K562 (cell line): Measurements from ENCODE around the gene CCR9. TPM values are rescaled to one million over a fixed set of nuclear protein-coding genes. Genes with fewer than 3 reads are reported as not detected.
A peak's percentile ranks its signal among the peaks of the same experiment; 100 is the strongest.

Experiments
- ATF7 ChIP-seq: fragments of 450-650 bp; IDR thresholded peaks from 2 replicates; pipeline ENCODE4 v1.7.1; 2014; ENCODE audit warnings: mild to moderate bottlenecking, moderate library complexity
- DNMT1 ChIP-seq: fragments of 450-650 bp; IDR thresholded peaks from 2 replicates; pipeline ENCODE4 v1.6.1; 2016; ENCODE audit warnings: antibody characterized with exemption, mild to moderate bottlenecking
- ELF2 ChIP-seq: fragments of 250-450 bp; sonication (Bioruptor Pico); IDR thresholded peaks from 2 replicates; pipeline ENCODE4 v1.5.0; 2021; ENCODE audit warnings: mild to moderate bottlenecking
- KDM5B ChIP-seq: fragments of 200-600 bp; sonication (generic); IDR thresholded peaks from 2 replicates; pipeline ENCODE4 v1.6.1; 2012; ENCODE audit warnings: low read depth, mild to moderate bottlenecking, moderate library complexity, low read length, control low read depth, inconsistent platforms; ENCODE audit not compliant: insufficient replicate concordance
- LEF1 ChIP-seq: fragments of 450-650 bp; IDR thresholded peaks from 2 replicates; pipeline ENCODE4 v1.6.1; 2016; ENCODE audit warnings: mild to moderate bottlenecking
- MXI1 ChIP-seq: IDR thresholded peaks from 2 replicates; pipeline ENCODE4 v1.6.1; 2011; ENCODE audit warnings: low read depth, mild to moderate bottlenecking, improper control_type of control experiment, low read length
- NFXL1 ChIP-seq: fragments of 450-650 bp; formaldehyde crosslinking; IDR thresholded peaks from 2 replicates; pipeline ENCODE4 v1.4.0; 2021; ENCODE audit warnings: mild to moderate bottlenecking
- NKRF ChIP-seq: fragments of 450-650 bp; IDR thresholded peaks from 2 replicates; pipeline ENCODE4 v1.6.1; 2016; ENCODE audit warnings: borderline replicate concordance
- PHB ChIP-seq: fragments of 250-450 bp; sonication (Bioruptor Pico); IDR thresholded peaks from 2 replicates; pipeline ENCODE4 v1.5.0; 2021
- POLR2A ChIP-seq: fragments of 450-650 bp; conservative IDR thresholded peaks from 2 replicates; pipeline ENCODE4 v1.6.1; 2016
- RNF2 ChIP-seq: sonication (generic); IDR thresholded peaks from 2 replicates; pipeline ENCODE4 v1.6.1; 2016
- SLC30A9 ChIP-seq: fragments of 250-450 bp; sonication (Bioruptor Pico); IDR thresholded peaks from 2 replicates; pipeline ENCODE4 v1.8.0; 2022; ENCODE audit warnings: mild to moderate bottlenecking, moderate library complexity
- ZNF121 ChIP-seq: sonication (generic); formaldehyde crosslinking; conservative IDR thresholded peaks from 2 replicates; pipeline ENCODE4 v1.8.0; 2022; ENCODE audit warnings: missing genetic modification reagents
- ZNF3 ChIP-seq: fragments of 250-450 bp; sonication (Bioruptor Pico); IDR thresholded peaks from 2 replicates; pipeline ENCODE4 v1.5.0; 2021; ENCODE audit warnings: mild to moderate bottlenecking, moderate library complexity
- ZNF398 ChIP-seq: fragments of 250-450 bp; sonication (Bioruptor Pico); IDR thresholded peaks from 2 replicates; pipeline ENCODE4 v1.8.0; 2021; ENCODE audit warnings: moderate library complexity, mild to moderate bottlenecking, inconsistent platforms
- ZNF511 ChIP-seq: sonication (generic); formaldehyde crosslinking; IDR thresholded peaks from 2 replicates; pipeline ENCODE4 v1.8.0; 2022; ENCODE audit warnings: mild to moderate bottlenecking, missing genetic modification reagents
- polyA plus RNA-seq, 8 experiments: library from polyadenylated mRNA; depleted of rRNA in 4 of 8; stranded (reverse) in 5 of 8; unstranded in 3 of 8; fragments of >200 nt; fragmentation: Nextera tagmentation in 2 of 8; fragmentation: Illumina TruSeq in 1 of 8; extraction: Ambion mirVana in 2 of 8; extraction: Trizol in 1 of 8; gene quantifications; 2 replicates each; pipeline versions ENCODE4 v1.2.1 to v1.2.3, GENCODE V29; 2011 to 2014; ENCODE audit warnings: inconsistent platforms in 1 of 8, missing spikeins in 1 of 8
- total RNA-seq, 7 experiments: library from RNA; depleted of rRNA in 6 of 7; stranded (reverse); fragments of >200 nt in 6 of 7; fragmentation: Illumina TruSeq in 2 of 7; extraction: Trizol in 2 of 7; gene quantifications; 2 replicates each; pipeline versions ENCODE4 v1.2.1 to v1.2.3, GENCODE V29; 2011 to 2021; ENCODE audit warnings: low replicate concordance in 1 of 7
- TF ChIP-seq, protein P1 (sequence below): sonication (generic); formaldehyde crosslinking; IDR thresholded peaks from 2 replicates; pipeline ENCODE4 v1.4.0; 2020; ENCODE audit warnings: mild to moderate bottlenecking, missing genetic modification reagents
- TF ChIP-seq, protein P2 (sequence below): IDR thresholded peaks from 2 replicates; pipeline ENCODE4 v1.6.1; 2012; ENCODE audit warnings: low read depth, low read length, improper control_type of control experiment, borderline replicate concordance
- TF ChIP-seq, protein P3 (sequence below): fragments of 250-450 bp; sonication (Bioruptor Pico); IDR thresholded peaks from 2 replicates; pipeline ENCODE4 v1.5.0; 2020; ENCODE audit warnings: mild to moderate bottlenecking

Gene CCR9
- total and polyA plus RNA-seq, 9 of the 15 experiments (the other 6 are each of a cell fraction or from before 2014, with no cell fraction given): not detected

DNA sequence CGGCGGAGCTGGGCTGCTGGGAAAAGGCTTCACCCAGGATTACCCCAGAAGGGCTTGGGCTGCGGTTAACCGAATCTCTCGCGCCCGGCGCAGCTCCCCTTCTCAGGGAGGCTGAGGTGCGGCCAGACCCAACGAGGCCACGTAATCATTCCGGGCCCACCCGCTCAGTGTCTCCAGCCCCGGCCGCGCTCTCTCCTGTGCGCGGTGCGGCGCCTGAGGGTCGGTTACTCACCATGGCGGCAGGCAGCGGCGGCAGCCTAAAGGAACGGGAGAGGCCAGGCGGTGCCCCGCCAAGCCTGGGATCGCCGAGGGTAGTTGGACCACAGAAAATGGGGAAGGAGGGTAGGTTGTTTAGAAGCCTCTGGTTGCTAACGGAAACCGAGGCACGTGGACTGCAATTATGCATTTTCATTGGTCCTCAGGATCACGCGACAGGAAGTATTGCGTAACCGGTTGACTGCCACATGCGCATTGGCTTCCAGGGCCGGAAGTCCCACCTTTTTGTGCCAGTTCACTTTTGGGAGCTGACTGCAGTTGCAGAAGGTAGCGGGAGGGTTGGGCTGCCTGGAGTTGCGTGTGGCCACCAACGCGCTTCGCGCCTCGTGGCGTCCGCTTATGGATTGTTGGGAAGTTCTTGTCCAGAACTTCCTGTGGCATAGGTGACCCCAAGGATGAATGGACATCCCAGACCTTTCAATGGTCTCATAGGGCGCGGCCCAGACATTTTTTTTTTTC lies 44.4 kb upstream of the CCR9 start, which contains the start of gene LZTFL1 (continued):
- TF ChIP-seq, protein P1, sequence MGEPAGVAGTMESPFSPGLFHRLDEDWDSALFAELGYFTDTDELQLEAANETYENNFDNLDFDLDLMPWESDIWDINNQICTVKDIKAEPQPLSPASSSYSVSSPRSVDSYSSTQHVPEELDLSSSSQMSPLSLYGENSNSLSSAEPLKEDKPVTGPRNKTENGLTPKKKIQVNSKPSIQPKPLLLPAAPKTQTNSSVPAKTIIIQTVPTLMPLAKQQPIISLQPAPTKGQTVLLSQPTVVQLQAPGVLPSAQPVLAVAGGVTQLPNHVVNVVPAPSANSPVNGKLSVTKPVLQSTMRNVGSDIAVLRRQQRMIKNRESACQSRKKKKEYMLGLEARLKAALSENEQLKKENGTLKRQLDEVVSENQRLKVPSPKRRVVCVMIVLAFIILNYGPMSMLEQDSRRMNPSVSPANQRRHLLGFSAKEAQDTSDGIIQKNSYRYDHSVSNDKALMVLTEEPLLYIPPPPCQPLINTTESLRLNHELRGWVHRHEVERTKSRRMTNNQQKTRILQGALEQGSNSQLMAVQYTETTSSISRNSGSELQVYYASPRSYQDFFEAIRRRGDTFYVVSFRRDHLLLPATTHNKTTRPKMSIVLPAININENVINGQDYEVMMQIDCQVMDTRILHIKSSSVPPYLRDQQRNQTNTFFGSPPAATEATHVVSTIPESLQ (CRISPR knock-in tag): peak; percentile 36; the same call in 1 of the 2 replicates
- TF ChIP-seq POLR2A (peak; percentile 35; the same call in 1 of the 2 replicates), ATF7 (peak; percentile 95), RNF2 (peak; percentile 30; the same call in 1 of the 2 replicates), LEF1 (peak; percentile 69; the same call in 1 of the 2 replicates), SLC30A9 (CRISPR knock-in tag) (no peak), MXI1 (peak; percentile 97), ZNF121 (CRISPR knock-in tag) (no peak), PHB (no peak), ZNF511 (CRISPR knock-in tag) (no peak), NKRF (peak; percentile 98), ELF2 (peak; percentile 83), DNMT1 (no peak), NFXL1 (CRISPR knock-in tag) (no peak), KDM5B (peak; percentile 54), ZNF3 (no peak), ZNF398 (CRISPR knock-in tag) (no peak)
- TF ChIP-seq, protein P2, sequence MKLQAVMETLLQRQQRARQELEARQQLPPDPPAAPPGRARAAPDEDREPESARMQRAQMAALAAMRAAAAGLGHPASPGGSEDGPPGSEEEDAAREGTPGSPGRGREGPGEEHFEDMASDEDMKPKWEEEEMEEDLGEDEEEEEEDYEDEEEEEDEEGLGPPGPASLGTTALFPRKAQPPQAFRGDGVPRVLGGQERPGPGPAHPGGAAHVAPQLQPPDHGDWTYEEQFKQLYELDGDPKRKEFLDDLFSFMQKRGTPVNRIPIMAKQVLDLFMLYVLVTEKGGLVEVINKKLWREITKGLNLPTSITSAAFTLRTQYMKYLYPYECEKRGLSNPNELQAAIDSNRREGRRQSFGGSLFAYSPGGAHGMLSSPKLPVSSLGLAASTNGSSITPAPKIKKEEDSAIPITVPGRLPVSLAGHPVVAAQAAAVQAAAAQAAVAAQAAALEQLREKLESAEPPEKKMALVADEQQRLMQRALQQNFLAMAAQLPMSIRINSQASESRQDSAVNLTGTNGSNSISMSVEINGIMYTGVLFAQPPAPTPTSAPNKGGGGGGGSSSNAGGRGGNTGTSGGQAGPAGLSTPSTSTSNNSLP: no peak
- TF ChIP-seq, protein P3, sequence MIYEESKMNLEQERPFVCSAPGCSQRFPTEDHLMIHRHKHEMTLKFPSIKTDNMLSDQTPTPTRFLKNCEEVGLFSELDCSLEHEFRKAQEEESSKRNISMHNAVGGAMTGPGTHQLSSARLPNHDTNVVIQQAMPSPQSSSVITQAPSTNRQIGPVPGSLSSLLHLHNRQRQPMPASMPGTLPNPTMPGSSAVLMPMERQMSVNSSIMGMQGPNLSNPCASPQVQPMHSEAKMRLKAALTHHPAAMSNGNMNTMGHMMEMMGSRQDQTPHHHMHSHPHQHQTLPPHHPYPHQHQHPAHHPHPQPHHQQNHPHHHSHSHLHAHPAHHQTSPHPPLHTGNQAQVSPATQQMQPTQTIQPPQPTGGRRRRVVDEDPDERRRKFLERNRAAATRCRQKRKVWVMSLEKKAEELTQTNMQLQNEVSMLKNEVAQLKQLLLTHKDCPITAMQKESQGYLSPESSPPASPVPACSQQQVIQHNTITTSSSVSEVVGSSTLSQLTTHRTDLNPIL (CRISPR knock-in tag): no peak
